ENCODE measurements around the gene EPN2.

EPN2 gene

GRCh38 chr17:19262650-19263631, 25.8 kb downstream of the EPN2 start:
- no peak overlapping the region for H3K4me3 ChIP-seq (ENCODE audit: low read depth, low read length)
- DNase-seq (ENCODE audit: low read depth): no peak
- no peak for TF ChIP-seq CTCF (IDR thresholded peaks at IDR 0.05; ENCODE audit: low read depth, low read length, missing control alignments)

GRCh38 chr17:19263641-19264051, 26.5 kb downstream of the EPN2 start:
- no peak overlapping the region for H3K4me3 ChIP-seq (ENCODE audit: low read depth, low read length)
- no peak for TF ChIP-seq CTCF (IDR thresholded peaks at IDR 0.05; ENCODE audit: low read depth, low read length, missing control alignments)
- DNase-seq (ENCODE audit: low read depth): no peak

- no peak for TF ChIP-seq CTCF (IDR thresholded peaks at IDR 0.05; ENCODE audit: low read depth, low read length, missing control alignments)
- no peak for DNase-seq (ENCODE audit: low read depth)
- H3K4me3 ChIP-seq (ENCODE audit: low read depth, low read length): no peak overlapping the region
Observed at GRCh38 chr17:19264268-19264667, 27.1 kb downstream of the EPN2 start.

- TF ChIP-seq CTCF (IDR thresholded peaks at IDR 0.05; ENCODE audit: low read depth, low read length, missing control alignments): no peak
- DNase-seq (ENCODE audit: low read depth): no peak
- H3K4me3 ChIP-seq (ENCODE audit: low read depth, low read length): no peak overlapping the region
Observed at GRCh38 chr17:19264681-19265080, 27.5 kb downstream of the EPN2 start.

- DNase-seq (ENCODE audit: low read depth): no peak
- no peak for TF ChIP-seq CTCF (IDR thresholded peaks at IDR 0.05; ENCODE audit: low read depth, low read length, missing control alignments)
- no peak overlapping the region for H3K4me3 ChIP-seq (ENCODE audit: low read depth, low read length)
Observed at GRCh38 chr17:19265755-19266154, 28.6 kb downstream of the EPN2 start.

- no peak for DNase-seq (ENCODE audit: low read depth)
- no peak for TF ChIP-seq CTCF (IDR thresholded peaks at IDR 0.05; ENCODE audit: low read depth, low read length, missing control alignments)
- no peak overlapping the region for H3K4me3 ChIP-seq (ENCODE audit: low read depth, low read length)
Observed at GRCh38 chr17:19268611-19269010, 31.4 kb downstream of the EPN2 start.

GRCh38 chr17:19269106-19269505, 31.9 kb downstream of the EPN2 start:
- DNase-seq (ENCODE audit: low read depth): no peak
- H3K4me3 ChIP-seq (ENCODE audit: low read depth, low read length): no peak overlapping the region
- TF ChIP-seq CTCF (IDR thresholded peaks at IDR 0.05; ENCODE audit: low read depth, low read length, missing control alignments): no peak

Measured in GM12864 (cell line).